ENCODE data around the gene OTOA. TPM values are rescaled to one million over a fixed set of nuclear protein-coding genes. Genes with fewer than 3 reads are reported as not detected.
"Not testable (repeated sequence)": the region's sequence is repeated elsewhere in the genome, so short reads cannot be mapped to it uniquely, and the experiment has no call there.

Gene OTOA
- total RNA-seq, 4 donors from 2014 or later, result 0.32 TPM; not detected in 3

GRCh38 chr16:21773207-21773553 is 109.4 kb downstream of the OTOA start:
- 83 to 85% methylated on average over 5 of the region's 5 CpGs for WGBS, 2 donors (ENCODE audit: low coverage in 1 of 2)
- DNase-seq; H3K4me3 ChIP-seq; H3K36me3 ChIP-seq; H3K27me3 ChIP-seq; H3K27ac ChIP-seq; intact Hi-C loops (cut with DNase I; ENCODE audit: low total_unique reads); H3K4me1 ChIP-seq; in situ Hi-C loops (cut with MboI; ENCODE audit: low pct_ligation_motif_present in 1 of 4, low pct_unique_long_range_greater_than_20kb in 1 of 4, low sequenced_read_pairs in 3 of 4); H3K9me3 ChIP-seq: not testable (repeated sequence)

- H3K36me3 ChIP-seq; H3K4me3 ChIP-seq; DNase-seq; H3K4me1 ChIP-seq; intact Hi-C loops (cut with DNase I; ENCODE audit: low total_unique reads); H3K9me3 ChIP-seq; H3K27me3 ChIP-seq; in situ Hi-C loops (cut with MboI; ENCODE audit: low pct_ligation_motif_present in 1 of 4, low pct_unique_long_range_greater_than_20kb in 1 of 4, low sequenced_read_pairs in 3 of 4); H3K27ac ChIP-seq: not testable (repeated sequence)
- no CpG with 5 or more reads among the region's 5 CpGs for WGBS, 2 donors (ENCODE audit: low coverage in 1 of 2)
Observed at GRCh38 chr16:21780525-21780924, 116.8 kb downstream of the OTOA start.

DNA sequence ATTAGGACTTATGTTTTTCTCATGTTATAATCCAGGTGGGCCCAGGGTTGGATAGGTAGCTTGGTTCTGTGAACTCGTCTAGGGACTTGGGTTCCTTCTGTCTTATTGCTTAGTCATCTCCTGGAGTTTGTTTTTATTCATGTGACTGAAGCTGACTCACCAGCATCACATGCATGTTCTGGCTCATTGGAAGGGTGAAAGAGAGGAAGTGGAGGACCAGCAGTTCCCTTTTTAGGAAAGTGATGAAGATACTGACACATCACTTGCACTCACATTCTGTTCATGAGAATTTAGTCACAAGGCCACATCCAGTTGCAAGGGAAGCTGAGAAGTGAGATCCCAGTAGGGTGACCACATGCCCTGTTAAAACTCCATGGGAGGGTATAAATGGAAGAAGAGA is 126.7 kb downstream of the OTOA start:
- H3K27me3 ChIP-seq; in situ Hi-C loops (cut with MboI; ENCODE audit: low pct_ligation_motif_present in 1 of 4, low pct_unique_long_range_greater_than_20kb in 1 of 4, low sequenced_read_pairs in 3 of 4); H3K36me3 ChIP-seq; intact Hi-C loops (cut with DNase I; ENCODE audit: low total_unique reads); H3K27ac ChIP-seq; H3K4me3 ChIP-seq; DNase-seq; H3K9me3 ChIP-seq; H3K4me1 ChIP-seq: not testable (repeated sequence)
- 29% methylated on average over 1 of the region's 1 CpG; no CpG with 5 or more reads in 1 of the 2 donors for WGBS, 2 donors (ENCODE audit: low coverage in 1 of 2)

DNA sequence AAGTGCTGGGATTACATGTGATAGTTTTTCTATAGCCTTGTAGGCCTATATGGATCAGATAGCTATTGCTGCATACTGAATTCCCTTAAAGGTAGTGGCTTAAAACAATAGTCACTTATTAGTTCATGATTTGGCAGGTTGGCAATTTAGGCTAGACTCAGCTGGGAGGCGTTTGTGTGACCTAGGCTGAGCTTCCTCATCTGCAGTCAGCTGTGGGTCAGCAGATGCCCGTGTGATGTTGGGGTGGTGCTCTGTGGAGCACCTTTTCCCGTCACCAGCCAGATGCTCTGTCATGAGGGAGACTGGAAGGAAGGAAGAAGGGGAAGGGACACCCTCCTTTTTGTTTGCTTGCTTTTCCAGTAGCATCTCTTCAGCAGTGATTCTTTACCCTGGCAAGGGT is 129.5 kb downstream of the OTOA start:
- H3K36me3 ChIP-seq; DNase-seq; H3K27ac ChIP-seq; H3K4me3 ChIP-seq; H3K4me1 ChIP-seq; in situ Hi-C loops (cut with MboI; ENCODE audit: low pct_ligation_motif_present in 1 of 4, low pct_unique_long_range_greater_than_20kb in 1 of 4, low sequenced_read_pairs in 3 of 4); H3K27me3 ChIP-seq; H3K9me3 ChIP-seq; intact Hi-C loops (cut with DNase I; ENCODE audit: low total_unique reads): not testable (repeated sequence)
- no CpG with 5 or more reads among the region's 3 CpGs for WGBS, 2 donors (ENCODE audit: low coverage in 1 of 2)

- H3K4me1 ChIP-seq; intact Hi-C loops (cut with DNase I; ENCODE audit: low total_unique reads); H3K27me3 ChIP-seq; H3K36me3 ChIP-seq; H3K27ac ChIP-seq; H3K4me3 ChIP-seq; H3K9me3 ChIP-seq; DNase-seq; in situ Hi-C loops (cut with MboI; ENCODE audit: low pct_ligation_motif_present in 1 of 4, low pct_unique_long_range_greater_than_20kb in 1 of 4, low sequenced_read_pairs in 3 of 4): not testable (repeated sequence)
- WGBS, 2 donors (ENCODE audit: low coverage in 1 of 2), result no CpG with 5 or more reads among the region's 3 CpGs
Observed at GRCh38 chr16:21798601-21799000, 134.8 kb downstream of the OTOA start.

DNA sequence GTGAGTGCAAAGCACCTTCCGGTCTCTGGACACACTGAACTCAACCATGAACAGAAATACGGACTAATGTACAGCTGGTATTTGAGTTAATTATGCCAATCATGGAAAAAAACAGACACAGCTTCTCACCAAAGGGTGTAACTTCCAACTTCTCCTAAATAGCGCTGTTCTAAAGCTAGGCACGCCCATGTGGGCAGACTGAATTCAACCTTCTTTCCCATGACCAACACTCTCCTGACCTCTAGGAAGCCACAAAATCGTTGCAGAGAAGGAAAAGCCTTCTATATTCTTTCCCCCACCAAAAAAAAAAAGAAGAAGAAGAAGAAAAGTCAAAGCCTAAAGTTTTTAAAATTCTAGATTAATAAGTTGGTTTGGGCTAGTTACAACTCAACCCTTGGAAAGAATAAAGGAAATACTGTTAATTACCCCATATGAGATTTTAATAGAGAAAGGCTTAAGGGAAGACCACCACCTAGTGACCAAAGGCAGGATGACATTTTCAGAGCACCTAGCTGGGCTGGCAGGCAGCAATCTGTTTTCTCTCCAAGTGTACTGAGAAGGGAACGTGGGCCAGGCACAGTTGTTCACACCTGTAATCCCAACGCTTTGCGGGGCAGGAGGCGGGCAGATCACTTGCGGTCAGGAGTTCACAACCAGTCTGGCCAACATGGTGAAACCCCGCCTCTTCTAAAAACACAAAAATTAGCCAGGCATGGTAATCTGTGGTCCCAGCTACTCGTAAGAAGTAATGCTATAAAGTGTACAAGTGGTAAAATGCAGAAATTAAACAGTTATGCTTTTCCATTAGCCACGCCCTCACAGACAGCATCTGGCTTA is 138.0 kb downstream of the OTOA start:
- H3K27me3 ChIP-seq; H3K4me3 ChIP-seq; H3K9me3 ChIP-seq; H3K4me1 ChIP-seq; H3K36me3 ChIP-seq; intact Hi-C loops (cut with DNase I; ENCODE audit: low total_unique reads): not testable (repeated sequence)
- in situ Hi-C loops (cut with MboI; ENCODE audit: low pct_ligation_motif_present in 1 of 4, low pct_unique_long_range_greater_than_20kb in 1 of 4, low sequenced_read_pairs in 3 of 4), result loop anchor here in 3 of 4 donors (25.0 kb wide), 2 partner anchors 161 to 186 kb away; partner anchors contain the start of gene UQCRC2 (in 2 of the 3)
- WGBS, 2 donors (ENCODE audit: low coverage in 1 of 2), result 64 to 90% methylated on average over 2 to 12 of the region's 13 CpGs
- H3K27ac ChIP-seq, result peak overlapping the region in 1 of 4 donors; percentile 15
- TF ChIP-seq, protein P1, sequence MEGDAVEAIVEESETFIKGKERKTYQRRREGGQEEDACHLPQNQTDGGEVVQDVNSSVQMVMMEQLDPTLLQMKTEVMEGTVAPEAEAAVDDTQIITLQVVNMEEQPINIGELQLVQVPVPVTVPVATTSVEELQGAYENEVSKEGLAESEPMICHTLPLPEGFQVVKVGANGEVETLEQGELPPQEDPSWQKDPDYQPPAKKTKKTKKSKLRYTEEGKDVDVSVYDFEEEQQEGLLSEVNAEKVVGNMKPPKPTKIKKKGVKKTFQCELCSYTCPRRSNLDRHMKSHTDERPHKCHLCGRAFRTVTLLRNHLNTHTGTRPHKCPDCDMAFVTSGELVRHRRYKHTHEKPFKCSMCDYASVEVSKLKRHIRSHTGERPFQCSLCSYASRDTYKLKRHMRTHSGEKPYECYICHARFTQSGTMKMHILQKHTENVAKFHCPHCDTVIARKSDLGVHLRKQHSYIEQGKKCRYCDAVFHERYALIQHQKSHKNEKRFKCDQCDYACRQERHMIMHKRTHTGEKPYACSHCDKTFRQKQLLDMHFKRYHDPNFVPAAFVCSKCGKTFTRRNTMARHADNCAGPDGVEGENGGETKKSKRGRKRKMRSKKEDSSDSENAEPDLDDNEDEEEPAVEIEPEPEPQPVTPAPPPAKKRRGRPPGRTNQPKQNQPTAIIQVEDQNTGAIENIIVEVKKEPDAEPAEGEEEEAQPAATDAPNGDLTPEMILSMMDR (IDR thresholded peaks at IDR 0.05), result peak; percentile 26 to 41 (median 36)
- DNase-seq, result peak; percentile 13

GRCh38 chr16:21802375-21802663 is 138.6 kb downstream of the OTOA start:
- H3K4me3 ChIP-seq; H3K36me3 ChIP-seq; intact Hi-C loops (cut with DNase I; ENCODE audit: low total_unique reads); H3K9me3 ChIP-seq; H3K4me1 ChIP-seq; H3K27me3 ChIP-seq; DNase-seq: not testable (repeated sequence)
- in situ Hi-C loops (cut with MboI; ENCODE audit: low pct_ligation_motif_present in 1 of 4, low pct_unique_long_range_greater_than_20kb in 1 of 4, low sequenced_read_pairs in 3 of 4), result loop anchor here in 3 of 4 donors (25.0 kb wide), 2 partner anchors 160 to 185 kb away; partner anchors contain the start of gene UQCRC2 (in 2 of the 3)
- H3K27ac ChIP-seq, result peak overlapping the region in 1 of 4 donors; percentile 15
- 50 to 58% methylated on average over 2 of the region's 2 CpGs for WGBS, 2 donors (ENCODE audit: low coverage in 1 of 2)

Small RNA genes within 50 kb of the gene (small RNA-seq; reads per million reads assigned to genes)
- gene RNU6-1005P (0 to 0.14 (median 0) reads per million in 4 donors), gene RNU6-196P (0 reads per million in 4 donors)

Other genes starting within 250 kb of the OTOA start
- gene METTL9, start 64.4 kb upstream of the OTOA start, total RNA-seq, result 100 to 1,000 TPM in 1 of 4 donors, 10 to 100 TPM in 3; 41.9 to 116 (median 67.5) TPM
- gene IGSF6, start 11.4 kb upstream of the OTOA start, total RNA-seq, result 1 to 10 TPM in 3 of 4 donors, not detected in 1; 1.2 to 2.4 (median 2.2) TPM
- gene NPIPB4, start 193.8 kb downstream of the OTOA start, total RNA-seq, result 100 to 1,000 TPM in 2 of 4 donors, 10 to 100 TPM in 2; 92.0 to 226 (median 133) TPM

Measured in transverse colon (tissue), 4 donors.